GM19455 (cell line): ENCODE data around the gene MAD1L1.

Source experiments
- ATAC-seq: cut with Tn5 transposase; IDR thresholded peaks from one replicate; pipeline ENCODE4 v1.9.1; 2021; ENCODE audit not compliant: unreplicated experiment

Gene MAD1L1

GRCh38 chr7:2108071-2108455 lies 124.7 kb downstream of the MAD1L1 start:
- no peak for ATAC-seq

DNA sequence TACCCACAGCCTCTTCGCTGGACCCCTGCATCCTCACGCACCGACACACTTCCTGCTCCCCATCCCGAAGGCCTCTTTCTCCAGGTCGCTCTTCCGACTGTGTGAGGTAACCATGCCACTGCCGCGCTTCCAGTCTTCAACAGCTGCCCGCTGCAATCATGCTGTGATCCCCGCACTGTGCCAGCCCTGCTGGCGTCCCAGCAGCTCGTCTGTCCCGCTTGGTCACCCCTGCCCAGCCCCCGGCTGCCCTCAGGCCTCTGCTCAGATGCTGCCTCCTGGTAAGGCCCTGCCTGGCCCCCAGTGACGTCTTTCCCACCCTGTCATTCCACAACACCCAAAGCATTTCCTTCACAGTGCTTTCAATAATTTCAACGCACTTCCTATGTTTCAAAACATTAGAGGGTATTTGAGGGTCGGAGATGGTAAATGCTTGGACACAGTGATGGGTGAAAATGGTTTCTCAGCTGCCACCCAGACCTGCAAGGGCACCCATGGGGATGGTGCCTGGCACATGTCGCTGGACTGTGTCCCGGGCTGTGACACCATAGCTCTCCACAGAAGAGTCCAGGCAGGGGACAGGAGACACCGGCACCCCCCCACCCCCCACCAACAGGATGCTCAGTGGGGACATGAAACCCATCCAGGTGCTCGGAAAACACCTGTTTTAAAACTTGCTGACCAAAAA lies 125.2 kb downstream of the MAD1L1 start:
- no peak for ATAC-seq

GRCh38 chr7:2106924-2107323 lies 125.8 kb downstream of the MAD1L1 start:
- ATAC-seq: no peak

GRCh38 chr7:2106440-2106839 lies 126.3 kb downstream of the MAD1L1 start:
- ATAC-seq: no peak

- ATAC-seq: no peak
These were observed 126.8 kb downstream of the MAD1L1 start for GRCh38 chr7:2105917-2106316.

- ATAC-seq: no peak
These were observed 127.5 kb downstream of the MAD1L1 start for GRCh38 chr7:2105280-2105679.

GRCh38 chr7:2104716-2105115 lies 128.0 kb downstream of the MAD1L1 start:
- ATAC-seq: no peak

DNA sequence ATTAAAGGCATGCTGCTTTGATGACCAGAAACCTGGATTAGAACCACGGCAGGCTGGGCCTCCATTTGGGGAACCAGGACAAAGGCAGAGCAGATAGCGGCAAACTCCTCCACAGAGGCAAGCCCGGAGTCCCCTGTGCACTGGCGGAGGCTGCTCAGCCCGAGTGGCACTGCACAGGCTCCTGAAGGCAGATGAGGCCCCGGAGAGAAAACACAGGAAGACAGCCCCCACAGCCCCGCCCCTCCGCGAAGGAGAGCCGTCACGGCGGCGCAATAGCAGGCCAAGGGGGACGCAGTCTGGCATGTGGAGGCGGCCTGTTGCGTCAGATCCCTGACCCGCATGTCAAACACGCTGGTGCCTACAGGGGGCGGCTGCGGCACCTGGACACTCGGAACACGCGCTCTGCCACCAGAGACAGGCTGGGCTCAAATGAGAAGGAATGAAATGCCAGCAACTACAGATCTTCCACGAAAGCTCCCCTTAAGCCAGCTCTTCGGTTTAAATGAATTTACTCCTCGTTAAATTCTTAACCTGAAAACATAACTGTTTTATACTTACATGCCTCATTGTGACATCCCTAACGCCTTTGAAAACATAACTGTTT lies 128.5 kb downstream of the MAD1L1 start:
- no peak for ATAC-seq

DNA sequence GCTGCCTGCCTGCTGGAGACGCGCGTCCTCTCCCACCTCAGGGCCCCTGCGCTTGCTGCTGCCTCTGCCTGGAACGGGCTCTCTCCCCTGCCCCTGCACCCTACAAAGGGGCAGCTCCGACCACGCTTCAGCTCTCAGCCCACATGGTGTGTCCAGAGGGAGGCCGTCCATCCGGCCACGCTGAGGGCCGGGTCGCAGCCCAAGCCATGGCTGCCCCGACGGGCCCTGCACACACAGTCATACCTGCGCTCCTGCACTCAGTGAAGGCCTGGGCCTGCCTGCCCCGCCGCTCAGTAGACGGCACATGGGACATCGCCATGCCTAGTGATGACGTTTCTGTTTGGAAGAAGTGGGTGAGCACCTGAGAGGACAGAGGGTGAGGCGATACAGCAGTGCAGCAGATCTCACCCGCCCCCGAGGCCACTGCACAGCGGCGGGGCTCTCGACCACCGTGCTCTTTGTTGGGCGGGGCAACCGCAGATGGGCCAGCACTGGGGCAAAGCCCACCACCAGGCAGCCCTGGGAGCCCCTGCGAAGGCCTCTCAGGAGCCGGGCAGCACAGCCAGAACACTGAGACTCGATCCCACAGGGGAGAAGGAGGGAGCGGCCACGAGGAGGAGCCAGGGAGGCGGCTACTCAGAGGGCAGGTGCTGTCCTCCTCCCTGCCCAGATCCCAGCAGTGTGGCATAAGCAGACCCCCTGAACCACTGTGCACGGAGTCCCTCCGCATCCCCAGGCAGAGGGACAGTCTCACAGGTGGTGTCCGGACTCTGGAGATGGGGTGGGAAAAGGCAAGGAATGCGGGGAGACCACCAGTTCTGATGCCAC lies 129.5 kb downstream of the MAD1L1 start:
- no peak for ATAC-seq

DNA sequence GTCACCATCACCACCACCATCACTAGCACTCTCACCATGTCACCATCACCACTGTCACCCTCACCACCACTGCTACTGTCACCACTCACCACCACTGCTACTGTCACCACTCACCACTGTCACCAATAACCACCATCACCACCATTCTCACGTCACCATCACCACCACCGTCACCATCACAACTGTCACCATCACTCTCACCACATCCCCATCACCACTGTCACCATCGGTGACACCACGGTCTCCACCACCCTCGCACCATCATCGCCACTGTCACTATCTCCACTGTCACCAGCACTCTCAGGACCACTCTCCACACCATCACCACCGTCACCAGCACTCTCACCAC lies 130.4 kb downstream of the MAD1L1 start:
- ATAC-seq: no peak

DNA sequence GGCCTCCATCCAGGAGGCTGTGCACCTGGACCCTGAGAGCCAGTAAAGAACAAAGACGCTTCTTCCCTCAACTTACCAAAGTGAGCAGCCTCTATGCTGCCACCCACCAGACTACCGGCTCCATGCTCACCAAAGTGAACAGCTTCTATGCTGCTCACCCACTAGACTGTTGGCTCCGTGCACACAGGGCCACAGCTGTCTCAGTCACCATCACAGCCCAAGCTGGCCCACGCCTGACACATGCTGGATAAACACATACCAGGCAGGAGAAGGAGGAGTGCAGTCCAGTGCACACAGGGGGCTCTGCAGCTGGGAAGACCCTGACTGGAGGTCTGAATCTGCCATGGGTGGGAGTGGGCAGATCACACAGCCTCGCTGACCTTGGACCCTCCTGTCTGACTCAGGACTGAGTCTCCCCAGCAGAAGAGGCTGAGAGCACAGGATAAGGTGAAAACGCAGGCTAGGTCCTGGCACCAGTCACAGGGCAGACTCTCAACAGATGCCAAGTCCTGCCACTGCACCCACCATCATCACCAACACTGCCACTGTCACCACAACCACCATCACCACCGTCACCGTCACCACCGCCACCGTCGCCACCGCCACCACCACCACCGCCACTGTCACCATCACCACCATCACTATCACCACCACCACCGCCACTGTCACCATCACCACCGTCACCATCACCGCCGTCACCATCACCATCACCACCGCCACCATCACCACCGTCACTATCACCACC lies 130.9 kb downstream of the MAD1L1 start:
- no peak for ATAC-seq

- peak; percentile 66 for ATAC-seq
These were observed 132.2 kb downstream of the MAD1L1 start for GRCh38 chr7:2100278-2101208.

- ATAC-seq: peak; percentile 29
These were observed 133.4 kb downstream of the MAD1L1 start for GRCh38 chr7:2099048-2099957.

GRCh38 chr7:2098496-2098895 lies 134.2 kb downstream of the MAD1L1 start:
- no peak for ATAC-seq

GRCh38 chr7:2098056-2098455 lies 134.7 kb downstream of the MAD1L1 start:
- no peak for ATAC-seq

GRCh38 chr7:2097492-2097891 lies 135.3 kb downstream of the MAD1L1 start:
- ATAC-seq: no peak

DNA sequence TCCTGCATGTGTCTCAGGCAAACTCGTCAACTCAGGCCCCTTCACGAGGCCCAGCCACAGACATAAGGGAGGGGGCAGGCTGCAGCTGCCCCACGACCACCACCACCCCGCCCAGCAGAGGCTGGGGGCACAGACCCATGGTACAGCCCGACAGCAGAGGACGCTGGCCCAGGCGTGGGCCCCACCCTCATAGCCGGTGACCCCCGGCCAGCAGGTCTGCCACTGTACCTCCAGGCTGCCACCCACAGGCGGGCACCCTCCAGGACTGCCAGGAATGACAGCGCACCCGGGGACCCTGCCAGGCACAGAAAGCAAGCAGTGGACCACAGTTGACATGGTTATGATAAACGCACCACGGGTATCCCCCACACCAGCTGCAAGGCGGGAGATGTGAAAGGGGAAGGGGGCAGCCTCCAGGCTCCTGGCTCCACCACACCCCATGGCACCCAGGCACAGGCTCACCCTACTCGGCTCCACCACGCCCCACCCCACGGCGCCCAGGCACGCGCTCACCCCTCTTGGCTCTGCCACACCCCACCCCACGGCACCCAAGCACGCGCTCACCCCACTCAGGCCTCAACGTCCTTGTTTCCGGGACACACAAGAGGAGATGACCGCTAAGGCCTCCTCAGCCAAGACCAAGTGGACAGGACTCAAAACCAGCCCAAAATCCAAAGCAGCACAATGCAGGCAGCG lies 135.9 kb downstream of the MAD1L1 start:
- no peak for ATAC-seq

GRCh38 chr7:2095436-2095835 lies 137.3 kb downstream of the MAD1L1 start:
- no peak for ATAC-seq
